ENCODE measurements around the gene JDP2. TPM values are rescaled to one million over a fixed set of nuclear protein-coding genes. Genes with fewer than 3 reads are reported as not detected.
"Not testable (repeated sequence)": the region's sequence is repeated elsewhere in the genome, so short reads cannot be mapped to it uniquely, and the experiment has no call there.

The JDP2 gene
- total RNA-seq, 1 donor from 2014 or later, result 1.8 TPM

- intact Hi-C loops (cut with micrococcal nuclease), result no loop called here
- H3K36me3 Mint-ChIP-seq (ENCODE audit: low read depth), result peaks cover 3% of the 10 kb centered on the region
- no peak overlapping the region for H3K4me3 Mint-ChIP-seq
- no peaks in the 10 kb centered on the region for H3K9me3 Mint-ChIP-seq
- no peaks in the 10 kb centered on the region for H3K27me3 Mint-ChIP-seq (ENCODE audit: insufficient read depth)
- peaks cover 12% of the 10 kb centered on the region for H3K4me1 Mint-ChIP-seq (ENCODE audit: low read depth)
- DNase-seq (ENCODE audit: low spot score), result no peak
- H3K27ac Mint-ChIP-seq, result no peak overlapping the region
These were observed 41.9 kb downstream of the JDP2 start for GRCh38 chr14:75469606-75470237.

GRCh38 chr14:75470238-75470797 is 42.5 kb downstream of the JDP2 start:
- Mint-ChIP-seq H3K4me3 (no peak overlapping the region), H3K4me1 (ENCODE audit: low read depth) (peaks cover 12% of the 10 kb centered on the region), H3K9me3 (no peaks in the 10 kb centered on the region), H3K27me3 (ENCODE audit: insufficient read depth) (no peaks in the 10 kb centered on the region), H3K27ac (no peak overlapping the region), H3K36me3 (ENCODE audit: low read depth) (peaks cover 3% of the 10 kb centered on the region)
- DNase-seq (ENCODE audit: low spot score), result no peak
- intact Hi-C loops (cut with micrococcal nuclease), result no loop called here

GRCh38 chr14:75471059-75471458 is 43.2 kb downstream of the JDP2 start:
- no peak overlapping the region for H3K27ac Mint-ChIP-seq
- H3K9me3 Mint-ChIP-seq, result no peaks in the 10 kb centered on the region
- no peaks in the 10 kb centered on the region for H3K27me3 Mint-ChIP-seq (ENCODE audit: insufficient read depth)
- H3K36me3 Mint-ChIP-seq (ENCODE audit: low read depth), result peaks cover 3% of the 10 kb centered on the region
- intact Hi-C loops (cut with micrococcal nuclease), result no loop called here
- H3K4me3 Mint-ChIP-seq, result no peak overlapping the region
- peaks cover 12% of the 10 kb centered on the region for H3K4me1 Mint-ChIP-seq (ENCODE audit: low read depth)
- no peak for DNase-seq (ENCODE audit: low spot score)

GRCh38 chr14:75474127-75474526 is 46.3 kb downstream of the JDP2 start:
- H3K36me3 Mint-ChIP-seq (ENCODE audit: low read depth); H3K27me3 Mint-ChIP-seq (ENCODE audit: insufficient read depth); H3K9me3 Mint-ChIP-seq; H3K27ac Mint-ChIP-seq; H3K4me1 Mint-ChIP-seq (ENCODE audit: low read depth); intact Hi-C loops (cut with micrococcal nuclease); H3K4me3 Mint-ChIP-seq; DNase-seq (ENCODE audit: low spot score): not testable (repeated sequence)

GRCh38 chr14:75476274-75476995 is 48.6 kb downstream of the JDP2 start:
- no peaks in the 10 kb centered on the region for H3K36me3 Mint-ChIP-seq (ENCODE audit: low read depth)
- intact Hi-C loops (cut with micrococcal nuclease), result no loop called here

GRCh38 chr14:75477881-75478280 is 50.1 kb downstream of the JDP2 start:
- Mint-ChIP-seq H3K4me3 (no peak overlapping the region), H3K4me1 (ENCODE audit: low read depth) (no peaks in the 10 kb centered on the region), H3K9me3 (no peaks in the 10 kb centered on the region), H3K27ac (no peak overlapping the region), H3K36me3 (ENCODE audit: low read depth) (no peaks in the 10 kb centered on the region), H3K27me3 (ENCODE audit: insufficient read depth) (peaks cover 17% of the 10 kb centered on the region)
- intact Hi-C loops (cut with micrococcal nuclease), result no loop called here
- DNase-seq (ENCODE audit: low spot score), result no peak

More at GRCh38 chr14:75476274-75476995, 48.6 kb downstream of the JDP2 start:
- no peak overlapping the region for H3K27ac Mint-ChIP-seq
- H3K27me3 Mint-ChIP-seq (ENCODE audit: insufficient read depth), result peaks cover 17% of the 10 kb centered on the region
- no peaks in the 10 kb centered on the region for H3K4me1 Mint-ChIP-seq (ENCODE audit: low read depth)
- no peak for DNase-seq (ENCODE audit: low spot score)
- no peaks in the 10 kb centered on the region for H3K9me3 Mint-ChIP-seq
- H3K4me3 Mint-ChIP-seq, result no peak overlapping the region

GRCh38 chr14:75479770-75480600 is 52.2 kb downstream of the JDP2 start:
- Mint-ChIP-seq H3K4me1 (ENCODE audit: low read depth) (no peaks in the 10 kb centered on the region), H3K4me3 (no peak overlapping the region), H3K36me3 (ENCODE audit: low read depth) (no peaks in the 10 kb centered on the region), H3K27ac (no peak overlapping the region), H3K27me3 (ENCODE audit: insufficient read depth) (peaks cover 17% of the 10 kb centered on the region), H3K9me3 (peaks cover 10% of the 10 kb centered on the region)
- intact Hi-C loops (cut with micrococcal nuclease), result no loop called here
- DNase-seq (ENCODE audit: low spot score), result no peak

- intact Hi-C loops (cut with micrococcal nuclease), result no loop called here
- Mint-ChIP-seq H3K27ac (no peak overlapping the region), H3K9me3 (peaks cover 14% of the 10 kb centered on the region), H3K36me3 (ENCODE audit: low read depth) (no peaks in the 10 kb centered on the region), H3K4me1 (ENCODE audit: low read depth) (peaks cover 15% of the 10 kb centered on the region), H3K4me3 (no peak overlapping the region), H3K27me3 (ENCODE audit: insufficient read depth) (peaks cover 17% of the 10 kb centered on the region)
- DNase-seq (ENCODE audit: low spot score), result no peak
These were observed 54.5 kb downstream of the JDP2 start for GRCh38 chr14:75482366-75482765.

- Mint-ChIP-seq H3K27me3 (ENCODE audit: insufficient read depth) (peaks cover 3% of the 10 kb centered on the region), H3K4me3 (no peak overlapping the region), H3K27ac (no peak overlapping the region), H3K4me1 (ENCODE audit: low read depth) (peaks cover 32% of the 10 kb centered on the region), H3K9me3 (peaks cover 14% of the 10 kb centered on the region), H3K36me3 (ENCODE audit: low read depth) (no peaks in the 10 kb centered on the region)
- DNase-seq (ENCODE audit: low spot score), result no peak
- intact Hi-C loops (cut with micrococcal nuclease), result loop anchor here (5.0 kb wide), 1 partner anchor 238 kb away; no protein-coding TSS in a partner anchor
These were observed 57.0 kb downstream of the JDP2 start for GRCh38 chr14:75484711-75485429.

GRCh38 chr14:75486318-75486717 is 58.5 kb downstream of the JDP2 start:
- Mint-ChIP-seq H3K36me3 (ENCODE audit: low read depth) (no peaks in the 10 kb centered on the region), H3K27me3 (ENCODE audit: insufficient read depth) (no peaks in the 10 kb centered on the region), H3K27ac (no peak overlapping the region), H3K4me3 (no peak overlapping the region), H3K4me1 (ENCODE audit: low read depth) (peaks cover 42% of the 10 kb centered on the region), H3K9me3 (peaks cover 17% of the 10 kb centered on the region)
- no peak for DNase-seq (ENCODE audit: low spot score)
- intact Hi-C loops (cut with micrococcal nuclease), result loop anchor here (2.0 to 5.0 kb wide), 3 partner anchors 74 to 354 kb away; no protein-coding TSS in a partner anchor

GRCh38 chr14:75487155-75487671 is 59.4 kb downstream of the JDP2 start:
- Mint-ChIP-seq H3K4me3 (no peak overlapping the region), H3K9me3 (peaks cover 17% of the 10 kb centered on the region), H3K27me3 (ENCODE audit: insufficient read depth) (no peaks in the 10 kb centered on the region), H3K36me3 (ENCODE audit: low read depth) (no peaks in the 10 kb centered on the region), H3K4me1 (ENCODE audit: low read depth) (peaks cover 47% of the 10 kb centered on the region), H3K27ac (peak overlapping the region; percentile 72)
- intact Hi-C loops (cut with micrococcal nuclease), result loop anchor here (1.0 to 5.0 kb wide), 7 partner anchors 21 to 354 kb away; no protein-coding TSS in a partner anchor
- peak; percentile 43 for DNase-seq (ENCODE audit: low spot score)

- no peak for DNase-seq (ENCODE audit: low spot score)
- no peak overlapping the region for H3K27ac Mint-ChIP-seq
- no peaks in the 10 kb centered on the region for H3K36me3 Mint-ChIP-seq (ENCODE audit: low read depth)
- H3K4me3 Mint-ChIP-seq, result no peak overlapping the region
- H3K27me3 Mint-ChIP-seq (ENCODE audit: insufficient read depth), result no peaks in the 10 kb centered on the region
- H3K4me1 Mint-ChIP-seq (ENCODE audit: low read depth), result peaks cover 66% of the 10 kb centered on the region
- intact Hi-C loops (cut with micrococcal nuclease), result loop anchor here (1.0 to 5.0 kb wide), 4 partner anchors 33 to 242 kb away; partner anchors contain the start of gene BATF
- peaks cover 12% of the 10 kb centered on the region for H3K9me3 Mint-ChIP-seq
These were observed 61.6 kb downstream of the JDP2 start for GRCh38 chr14:75489480-75489837.
